Ishikawa (cell line): Measurements from ENCODE around the gene PLA2G2F.

Source experiments
- CEBPB ChIP-seq: IDR thresholded peaks from 2 replicates; pipeline ENCODE4 v1.6.1; 2012
- CREB1 ChIP-seq: IDR thresholded peaks from 2 replicates; pipeline ENCODE4 v1.6.1; 2012; ENCODE audit warnings: low read depth
- EGR1 ChIP-seq: IDR thresholded peaks from 2 replicates; pipeline ENCODE4 v1.6.1; 2012
- EP300 ChIP-seq: IDR thresholded peaks from 2 replicates; pipeline ENCODE4 v1.6.1; 2012; ENCODE audit warnings: borderline replicate concordance
- FOXM1 ChIP-seq: IDR thresholded peaks from 2 replicates; pipeline ENCODE4 v1.6.1; 2012; ENCODE audit warnings: low read depth, borderline replicate concordance
- NFIC ChIP-seq: IDR thresholded peaks from 2 replicates; pipeline ENCODE4 v1.6.1; 2012
- RAD21 ChIP-seq: IDR thresholded peaks from 2 replicates; pipeline ENCODE4 v1.6.1; 2012; ENCODE audit warnings: low read depth
- REST ChIP-seq: IDR thresholded peaks from 2 replicates; pipeline ENCODE4 v1.6.1; 2012; ENCODE audit warnings: low read depth, mild to moderate bottlenecking
- TAF1 ChIP-seq: IDR thresholded peaks from 2 replicates; pipeline ENCODE4 v1.6.1; 2012; ENCODE audit warnings: low read depth, mild to moderate bottlenecking
- TCF12 ChIP-seq: IDR thresholded peaks from 2 replicates; pipeline ENCODE4 v1.6.1; 2012; ENCODE audit warnings: low read depth
- TEAD4 ChIP-seq: IDR thresholded peaks from 2 replicates; pipeline ENCODE4 v1.6.1; 2012
- YY1 ChIP-seq: IDR thresholded peaks from 2 replicates; pipeline ENCODE4 v1.6.1; 2012; ENCODE audit warnings: low read depth
- ZBTB7A ChIP-seq: IDR thresholded peaks from 2 replicates; pipeline ENCODE4 v1.6.1; 2012; ENCODE audit warnings: low read depth
- TF ChIP-seq, protein P1 (sequence below): IDR thresholded peaks from 2 replicates; pipeline ENCODE4 v1.6.1; 2012
- TF ChIP-seq, protein P2 (sequence below): IDR thresholded peaks from 2 replicates; pipeline ENCODE4 v1.6.1; 2012

PLA2G2F gene

GRCh38 chr1:20109223-20109856 lies 29.8 kb upstream of the PLA2G2F start:
- no peak for TF ChIP-seq CREB1
- TF ChIP-seq, protein P1, sequence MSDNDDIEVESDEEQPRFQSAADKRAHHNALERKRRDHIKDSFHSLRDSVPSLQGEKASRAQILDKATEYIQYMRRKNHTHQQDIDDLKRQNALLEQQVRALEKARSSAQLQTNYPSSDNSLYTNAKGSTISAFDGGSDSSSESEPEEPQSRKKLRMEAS = no peak
- no peak for TF ChIP-seq NFIC
- TF ChIP-seq TAF1 = no peak
- TF ChIP-seq, protein P2, sequence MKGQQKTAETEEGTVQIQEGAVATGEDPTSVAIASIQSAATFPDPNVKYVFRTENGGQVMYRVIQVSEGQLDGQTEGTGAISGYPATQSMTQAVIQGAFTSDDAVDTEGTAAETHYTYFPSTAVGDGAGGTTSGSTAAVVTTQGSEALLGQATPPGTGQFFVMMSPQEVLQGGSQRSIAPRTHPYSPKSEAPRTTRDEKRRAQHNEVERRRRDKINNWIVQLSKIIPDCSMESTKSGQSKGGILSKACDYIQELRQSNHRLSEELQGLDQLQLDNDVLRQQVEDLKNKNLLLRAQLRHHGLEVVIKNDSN = no peak
- no peak for TF ChIP-seq EP300
- TF ChIP-seq REST = no peak
- TF ChIP-seq CEBPB = no peak
- no peak for TF ChIP-seq EGR1
- TF ChIP-seq RAD21 = no peak
- no peak for TF ChIP-seq YY1
- no peak for TF ChIP-seq TEAD4
- TF ChIP-seq TCF12 = no peak
- TF ChIP-seq FOXM1 = no peak
- no peak for TF ChIP-seq ZBTB7A

DNA sequence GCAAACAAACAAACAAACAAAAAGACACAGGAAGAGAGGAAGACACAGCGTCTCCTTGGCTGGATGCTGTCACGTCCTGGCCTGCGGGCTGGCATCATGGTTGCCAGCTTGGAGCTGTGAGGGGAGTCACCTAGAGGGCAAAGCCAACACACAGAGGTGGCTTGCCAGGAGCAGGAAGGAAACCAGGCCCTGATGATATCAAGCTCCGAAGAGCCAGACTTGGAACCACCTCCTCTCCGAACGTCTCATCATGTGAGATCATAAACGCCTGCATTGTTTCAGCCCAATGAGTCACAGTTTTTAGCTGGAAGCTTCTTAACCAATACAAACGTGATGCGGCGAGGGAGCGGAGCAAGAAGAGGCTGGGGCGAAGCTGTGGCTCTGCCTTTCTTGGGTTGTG lies 28.4 kb upstream of the PLA2G2F start:
- TF ChIP-seq FOXM1 = no peak
- TF ChIP-seq REST = no peak
- no peak for TF ChIP-seq ZBTB7A
- no peak for TF ChIP-seq NFIC
- TF ChIP-seq, protein P2 = no peak
- TF ChIP-seq EP300 = no peak
- no peak for TF ChIP-seq EGR1
- TF ChIP-seq RAD21 = no peak
- TF ChIP-seq CREB1 = no peak
- TF ChIP-seq, protein P1 = no peak
- no peak for TF ChIP-seq YY1

DNA sequence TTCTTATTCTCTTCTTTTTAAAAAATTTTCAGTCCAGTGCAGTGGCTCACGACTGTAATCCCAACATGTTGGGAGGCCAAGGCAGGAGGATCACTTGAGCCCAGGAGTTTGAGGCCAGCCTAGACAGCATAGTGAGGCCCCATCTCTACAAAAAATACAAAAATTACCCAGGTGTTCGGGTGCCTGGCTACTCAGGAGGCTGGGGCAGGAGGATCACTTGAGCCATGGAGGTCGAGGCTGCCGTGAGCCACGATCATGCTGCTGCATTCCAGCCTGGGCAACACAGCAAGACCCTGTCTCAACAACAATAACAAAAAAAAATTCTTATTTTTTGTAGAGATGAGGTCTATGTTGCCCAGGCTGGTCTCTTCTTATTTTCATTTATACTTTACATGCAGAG lies 27.7 kb upstream of the PLA2G2F start:
- TF ChIP-seq CEBPB (no peak), NFIC (no peak), TAF1 (no peak), TEAD4 (no peak), TCF12 (no peak), REST (no peak), EP300 (no peak), YY1 (no peak), ZBTB7A (no peak), EGR1 (no peak), RAD21 (no peak), CREB1 (no peak), FOXM1 (no peak)
- TF ChIP-seq, protein P1 = no peak
- TF ChIP-seq, protein P2 = no peak

- TF ChIP-seq REST (no peak), TAF1 (no peak), CREB1 (no peak), TEAD4 (no peak), RAD21 (no peak)
- TF ChIP-seq, protein P1 = no peak
Measured at GRCh38 chr1:20112279-20113000, 26.7 kb upstream of the PLA2G2F start.
